Fibroblast of pulmonary artery (primary cell): Measurements from ENCODE around the gene DVL2.

ENCODE experiments used
- DNase-seq: peaks from one replicate; pipeline ENCODE4 v3.0.0-alpha.2; 2010; ENCODE audit warnings: low read depth
- H3K4me3 ChIP-seq: replicated peaks from 2 replicates; pipeline ENCODE4 v1.5.1; 2011; ENCODE audit warnings: low read depth, mild to moderate bottlenecking, control low read depth, low read length, moderate library complexity
- TF ChIP-seq, protein P1 (sequence below): IDR thresholded peaks from 2 replicates; pipeline ENCODE4 v1.5.1; 2011; ENCODE audit warnings: mild to moderate bottlenecking, control low read depth, low read length, inconsistent platforms; ENCODE audit errors: missing control alignments

The DVL2 gene

DNA sequence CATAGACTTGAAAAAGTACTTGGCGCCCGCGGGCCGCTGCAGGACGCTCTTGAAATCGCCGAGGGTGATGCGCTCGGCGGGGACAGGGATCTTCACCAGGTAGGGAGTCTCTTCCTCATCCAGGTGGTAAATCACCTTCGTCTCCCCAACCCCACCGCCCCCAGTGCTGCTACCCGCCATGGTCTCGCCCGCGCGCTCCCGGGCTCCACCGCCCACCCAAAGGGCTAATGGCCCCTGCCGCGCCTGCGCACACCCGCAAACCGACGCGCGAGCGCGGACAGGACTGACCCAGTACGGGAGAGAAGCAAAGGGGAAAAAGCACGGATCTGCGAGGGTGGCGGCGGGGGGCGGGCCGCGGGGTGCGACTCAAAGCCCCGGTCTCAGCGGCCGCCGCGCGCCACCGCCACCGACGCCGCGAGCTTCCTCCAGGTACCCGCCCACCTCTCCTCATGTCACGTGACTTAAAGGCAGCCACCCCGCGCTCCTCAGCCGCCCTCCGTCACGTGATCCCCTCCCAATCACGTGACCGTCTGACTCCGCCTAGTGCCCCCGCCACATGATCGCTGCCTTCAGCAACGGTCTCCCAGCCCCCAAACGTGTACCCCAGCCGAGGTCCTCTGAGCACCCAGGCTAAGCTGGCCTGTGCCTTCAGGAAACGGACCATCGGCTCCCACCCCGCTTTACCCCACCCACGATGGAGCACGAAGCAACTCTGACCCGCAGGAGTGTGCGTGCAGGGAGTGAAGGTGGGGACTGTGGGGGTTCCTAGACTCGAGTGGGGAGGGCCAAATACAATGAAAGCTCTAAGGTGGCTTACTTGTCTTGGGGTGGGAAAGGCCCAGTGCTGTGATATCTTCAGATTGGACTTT, at the start of gene DVL2:
DVL2 (minus strand) TSS at position 435 of the 869 bp plus-strand sequence; CDS start at position 180, 255 bp downstream.
- peak within 1 kb of the TSS; percentile 91 for H3K4me3 ChIP-seq
- TF ChIP-seq, protein P1, sequence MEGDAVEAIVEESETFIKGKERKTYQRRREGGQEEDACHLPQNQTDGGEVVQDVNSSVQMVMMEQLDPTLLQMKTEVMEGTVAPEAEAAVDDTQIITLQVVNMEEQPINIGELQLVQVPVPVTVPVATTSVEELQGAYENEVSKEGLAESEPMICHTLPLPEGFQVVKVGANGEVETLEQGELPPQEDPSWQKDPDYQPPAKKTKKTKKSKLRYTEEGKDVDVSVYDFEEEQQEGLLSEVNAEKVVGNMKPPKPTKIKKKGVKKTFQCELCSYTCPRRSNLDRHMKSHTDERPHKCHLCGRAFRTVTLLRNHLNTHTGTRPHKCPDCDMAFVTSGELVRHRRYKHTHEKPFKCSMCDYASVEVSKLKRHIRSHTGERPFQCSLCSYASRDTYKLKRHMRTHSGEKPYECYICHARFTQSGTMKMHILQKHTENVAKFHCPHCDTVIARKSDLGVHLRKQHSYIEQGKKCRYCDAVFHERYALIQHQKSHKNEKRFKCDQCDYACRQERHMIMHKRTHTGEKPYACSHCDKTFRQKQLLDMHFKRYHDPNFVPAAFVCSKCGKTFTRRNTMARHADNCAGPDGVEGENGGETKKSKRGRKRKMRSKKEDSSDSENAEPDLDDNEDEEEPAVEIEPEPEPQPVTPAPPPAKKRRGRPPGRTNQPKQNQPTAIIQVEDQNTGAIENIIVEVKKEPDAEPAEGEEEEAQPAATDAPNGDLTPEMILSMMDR = no peak
- DNase-seq = peak; percentile 96

DNA sequence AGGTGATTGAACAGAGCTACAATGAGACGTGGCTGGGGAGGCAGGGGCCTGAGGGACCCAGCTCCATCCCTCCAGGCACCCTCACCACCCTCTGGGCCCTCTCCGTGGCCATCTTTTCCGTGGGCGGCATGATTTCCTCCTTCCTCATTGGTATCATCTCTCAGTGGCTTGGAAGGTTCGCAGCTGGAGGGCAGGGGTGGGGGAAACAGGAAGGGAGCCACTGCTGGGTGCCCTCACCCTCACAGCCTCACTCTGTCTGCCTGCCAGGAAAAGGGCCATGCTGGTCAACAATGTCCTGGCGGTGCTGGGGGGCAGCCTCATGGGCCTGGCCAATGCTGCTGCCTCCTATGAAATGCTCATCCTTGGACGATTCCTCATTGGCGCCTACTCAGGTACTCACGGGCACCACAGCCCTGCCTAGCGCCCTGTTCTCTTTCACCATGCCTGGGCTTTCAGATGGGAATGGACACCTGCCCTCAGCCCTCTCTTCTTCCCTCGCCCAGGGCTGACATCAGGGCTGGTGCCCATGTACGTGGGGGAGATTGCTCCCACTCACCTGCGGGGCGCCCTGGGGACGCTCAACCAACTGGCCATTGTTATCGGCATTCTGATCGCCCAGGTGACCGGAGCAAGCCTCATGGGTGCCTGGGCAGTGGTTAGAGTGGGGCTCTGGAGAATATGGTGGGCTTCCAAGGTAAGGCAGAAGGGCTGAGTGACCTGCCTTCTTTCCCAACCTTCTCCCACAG, 49.3 kb upstream of the DVL2 start:
- TF ChIP-seq, protein P1 = no peak
- H3K4me3 ChIP-seq = no peak overlapping the region
- no peak for DNase-seq

DNA sequence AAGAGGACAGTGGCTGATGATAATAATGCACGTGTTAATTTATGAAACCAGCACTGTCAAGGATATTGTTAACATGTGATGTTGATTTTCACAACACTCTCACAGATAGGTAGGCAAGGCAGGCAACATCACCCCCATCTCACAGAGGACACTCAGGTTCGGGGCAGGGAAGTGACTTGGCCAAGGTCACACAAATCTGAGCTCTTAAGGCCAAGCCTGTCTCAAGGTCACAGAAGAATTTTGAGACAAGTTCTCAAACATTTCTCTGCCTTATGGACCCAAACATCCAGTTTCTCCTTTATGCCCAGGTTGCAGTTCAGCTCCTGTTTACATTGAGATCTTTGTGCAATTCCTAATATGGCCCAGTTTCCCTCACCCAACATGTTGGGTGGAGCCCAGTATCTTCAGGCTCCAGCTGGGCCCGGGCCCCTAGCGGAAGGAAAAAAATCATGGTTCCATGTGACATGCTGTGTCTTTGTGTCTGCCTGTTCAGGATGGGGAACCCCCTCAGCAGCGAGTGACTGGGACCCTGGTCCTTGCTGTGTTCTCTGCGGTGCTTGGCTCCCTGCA, 48.5 kb upstream of the DVL2 start:
- no peak overlapping the region for H3K4me3 ChIP-seq
- DNase-seq = no peak
- TF ChIP-seq, protein P1 = no peak

DNA sequence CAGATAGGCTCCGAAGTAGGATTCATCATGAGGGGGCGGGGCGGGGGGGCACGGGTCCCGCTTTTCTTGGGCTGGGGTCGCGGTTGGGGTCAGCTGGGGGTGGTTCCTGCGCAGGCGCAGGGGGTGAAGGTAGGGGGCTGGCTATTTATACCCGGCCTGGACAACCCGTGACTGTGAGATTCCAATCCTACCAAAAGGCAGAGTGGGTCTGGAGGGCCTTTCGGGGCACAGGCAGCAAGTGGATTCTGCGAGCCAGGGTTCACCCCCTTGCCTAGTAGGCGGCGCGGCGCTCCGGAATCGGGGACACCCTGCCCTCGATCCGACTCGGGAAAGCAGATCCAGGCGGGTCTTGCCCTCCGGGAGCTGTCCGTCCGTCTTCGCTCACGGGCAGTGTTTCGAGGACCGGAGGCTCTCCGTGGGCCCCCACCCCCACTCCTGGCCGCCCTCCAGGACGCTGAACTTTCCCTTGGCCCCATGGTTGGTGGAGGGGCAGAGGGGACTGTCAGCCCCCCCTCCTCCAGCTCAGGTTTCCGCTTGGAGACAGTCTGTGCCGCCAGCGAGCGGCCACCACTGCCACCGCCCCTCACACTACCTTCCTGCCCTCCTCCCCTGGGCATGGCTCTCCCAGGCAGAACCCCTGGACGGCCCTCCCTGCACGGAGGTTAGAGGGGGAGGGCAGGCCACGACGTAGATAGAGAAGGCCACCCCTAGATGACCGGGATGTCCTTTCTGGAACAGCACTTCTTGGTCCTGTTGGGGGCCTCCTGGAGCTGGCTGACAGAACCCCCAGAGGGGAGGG, 47.8 kb upstream of the DVL2 start:
- TF ChIP-seq, protein P1 = no peak
- peak overlapping the region; percentile 51 for H3K4me3 ChIP-seq
- no peak for DNase-seq

DNA sequence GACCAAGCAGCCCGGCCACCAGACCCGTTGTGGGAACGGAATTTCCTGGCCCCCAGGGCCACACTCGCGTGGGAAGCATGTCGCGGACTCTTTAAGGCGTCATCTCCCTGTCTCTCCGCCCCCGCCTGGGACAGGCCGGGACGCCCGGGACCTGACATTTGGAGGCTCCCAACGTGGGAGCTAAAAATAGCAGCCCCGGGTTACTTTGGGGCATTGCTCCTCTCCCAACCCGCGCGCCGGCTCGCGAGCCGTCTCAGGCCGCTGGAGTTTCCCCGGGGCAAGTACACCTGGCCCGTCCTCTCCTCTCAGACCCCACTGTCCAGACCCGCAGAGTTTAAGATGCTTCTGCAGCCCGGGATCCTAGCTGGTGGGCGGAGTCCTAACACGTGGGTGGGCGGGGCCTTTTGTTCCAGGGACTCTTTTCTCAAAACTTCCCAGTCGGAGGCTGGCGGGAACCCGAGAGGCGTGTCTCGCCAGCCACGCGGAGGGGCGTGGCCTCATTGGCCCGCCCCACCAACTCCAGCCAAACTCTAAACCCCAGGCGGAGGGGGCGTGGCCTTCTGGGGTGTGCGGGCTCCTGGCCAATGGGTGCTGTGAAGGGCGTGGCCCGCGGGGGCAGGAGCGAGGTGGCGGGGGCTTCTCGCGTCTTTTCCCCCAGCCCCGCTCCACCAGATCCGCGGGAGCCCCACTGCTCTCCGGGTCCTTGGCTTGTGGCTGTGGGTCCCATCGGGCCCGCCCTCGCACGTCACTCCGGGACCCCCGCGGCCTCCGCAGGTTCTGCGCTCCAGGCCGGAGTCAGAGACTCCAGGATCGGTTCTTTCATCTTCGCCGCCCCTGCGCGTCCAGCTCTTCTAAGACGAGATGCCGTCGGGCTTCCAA, 47.0 kb upstream of the DVL2 start, which contains the start of gene SLC2A4:
SLC2A4 (plus strand) TSS at position 645 of the 879 bp plus-strand sequence; CDS start at position 862, 217 bp downstream.
- DNase-seq = peak; percentile 95
- TF ChIP-seq, protein P1 = no peak
- H3K4me3 ChIP-seq = peak within 1 kb of the TSS; percentile 51
